GM19328 (cell line): ENCODE results near the gene SLC12A8.

Source experiments
- ATAC-seq: cut with Tn5 transposase; IDR thresholded peaks from one replicate; pipeline ENCODE4 v1.9.1; 2021; ENCODE audit warnings: mild to moderate bottlenecking, moderate library complexity; ENCODE audit not compliant: unreplicated experiment

Gene SLC12A8

GRCh38 chr3:125080077-125080476 lies 132.5 kb downstream of the SLC12A8 start:
- no peak for ATAC-seq

- no peak for ATAC-seq
These were observed 132.9 kb downstream of the SLC12A8 start for GRCh38 chr3:125079675-125080045.

- no peak for ATAC-seq
These were observed 133.4 kb downstream of the SLC12A8 start for GRCh38 chr3:125078951-125079674.

DNA sequence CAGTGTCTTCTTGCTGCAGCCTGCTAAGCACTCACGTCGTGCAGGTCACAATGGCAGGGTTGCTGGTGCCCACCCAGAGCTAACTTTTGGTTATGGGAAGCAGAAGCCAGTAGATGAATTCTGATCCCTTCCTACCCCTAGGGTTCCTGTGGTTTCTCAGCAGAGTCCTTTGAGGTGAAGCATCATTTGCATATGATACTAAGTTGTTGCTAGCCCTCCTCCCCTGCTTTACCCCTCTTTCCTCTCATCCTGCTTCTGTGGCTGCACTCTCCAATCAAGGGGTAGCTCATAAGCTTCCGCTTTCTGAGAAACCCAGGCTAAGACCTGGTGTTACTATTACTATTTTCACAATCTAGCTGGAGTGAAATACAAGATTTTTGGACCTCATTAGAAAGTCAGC lies 134.7 kb downstream of the SLC12A8 start:
- ATAC-seq: no peak

DNA sequence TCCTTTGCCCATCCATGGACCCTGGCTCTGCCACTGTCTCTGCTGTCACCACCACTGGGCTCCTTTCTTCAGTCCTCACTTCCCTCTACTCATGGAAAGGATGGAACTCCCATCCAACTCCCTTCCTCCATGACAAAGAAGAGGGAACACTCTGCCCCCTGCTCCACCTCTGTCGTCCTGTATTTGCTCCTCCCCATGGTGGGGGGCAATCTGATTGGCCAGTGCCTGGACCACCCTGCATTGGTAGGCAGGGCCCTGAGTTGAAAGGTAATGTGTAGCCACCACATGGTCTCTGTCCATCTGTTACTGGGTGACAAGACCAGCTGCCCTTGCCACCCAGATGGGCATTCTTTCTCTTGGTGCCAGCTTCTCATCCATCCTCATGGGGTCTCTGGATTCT lies 136.1 kb downstream of the SLC12A8 start:
- no peak for ATAC-seq

DNA sequence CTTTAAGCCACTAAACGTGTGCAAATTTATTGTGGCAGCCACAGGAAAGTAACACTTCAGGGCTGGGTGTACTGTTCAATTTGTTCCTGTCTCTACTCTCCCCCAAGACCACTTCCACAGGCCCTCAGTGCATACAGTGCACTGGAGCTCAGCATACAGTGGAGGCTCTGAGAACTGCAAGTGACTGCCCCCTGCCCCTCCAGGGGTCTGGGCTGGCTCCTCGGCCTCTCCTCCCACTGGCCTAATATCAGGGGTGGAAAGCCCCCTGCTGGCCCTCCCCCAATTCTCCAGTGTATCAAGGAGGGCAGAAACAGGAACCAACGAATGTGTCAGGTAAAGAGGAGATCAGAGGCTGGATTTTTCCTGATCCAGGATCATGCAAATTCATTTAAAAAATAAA lies 136.8 kb downstream of the SLC12A8 start:
- ATAC-seq: no peak

DNA sequence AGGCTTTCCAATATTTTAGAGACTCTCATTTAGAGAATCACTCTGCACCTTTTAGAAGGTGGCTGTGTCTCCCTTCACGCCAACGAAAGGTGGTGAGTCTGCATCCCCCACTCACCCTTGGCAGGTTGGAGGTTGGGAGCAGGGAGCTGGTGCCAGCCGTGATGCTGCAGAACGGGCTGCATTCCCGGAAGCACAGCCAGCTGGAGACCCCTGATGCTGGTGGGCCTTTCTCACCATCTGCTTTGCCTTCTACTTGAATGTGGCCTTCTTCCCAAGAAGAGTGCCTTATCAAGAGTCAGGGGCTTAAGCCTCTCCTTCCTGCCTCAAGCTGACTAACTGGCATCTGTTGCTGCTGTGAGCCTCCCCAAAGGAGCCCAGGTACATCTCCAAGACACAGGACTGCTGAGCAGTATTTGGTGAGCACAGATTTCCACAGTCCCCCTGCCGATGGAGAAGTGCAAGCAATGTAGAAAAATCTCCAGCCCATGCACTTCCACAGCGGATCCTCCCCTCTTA lies 139.1 kb downstream of the SLC12A8 start:
- ATAC-seq: no peak

DNA sequence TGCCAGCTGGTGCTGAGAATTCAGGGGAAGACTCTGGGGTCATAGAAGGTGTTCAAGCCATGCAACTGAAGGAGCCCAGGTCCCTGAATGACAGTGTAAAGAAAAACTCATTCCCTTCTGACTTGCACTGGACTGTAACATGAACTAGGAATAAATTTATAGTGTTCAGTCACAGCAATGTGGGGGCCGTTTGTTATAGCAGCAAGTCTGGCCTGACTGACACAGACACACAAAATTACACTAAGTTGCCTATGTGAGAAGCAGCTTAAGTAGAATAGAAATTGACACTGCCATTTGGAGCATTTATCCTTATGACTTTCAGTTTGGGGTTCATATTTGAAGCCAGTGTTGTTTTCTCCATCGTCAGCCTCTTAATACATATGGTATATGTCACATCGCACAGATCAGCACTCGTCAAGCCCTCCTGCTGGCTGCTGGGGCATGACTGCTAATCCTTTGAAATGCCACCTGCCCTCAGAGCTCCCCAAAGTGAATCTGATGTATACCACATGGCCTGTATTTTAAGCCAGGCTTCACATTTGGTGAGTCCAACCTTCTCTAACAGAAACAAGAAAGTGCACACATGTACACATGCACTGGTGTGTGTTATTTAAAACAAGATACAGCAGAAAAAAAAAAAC lies 139.7 kb downstream of the SLC12A8 start:
- ATAC-seq: no peak

- ATAC-seq: no peak
These were observed 140.2 kb downstream of the SLC12A8 start for GRCh38 chr3:125072301-125072700.

DNA sequence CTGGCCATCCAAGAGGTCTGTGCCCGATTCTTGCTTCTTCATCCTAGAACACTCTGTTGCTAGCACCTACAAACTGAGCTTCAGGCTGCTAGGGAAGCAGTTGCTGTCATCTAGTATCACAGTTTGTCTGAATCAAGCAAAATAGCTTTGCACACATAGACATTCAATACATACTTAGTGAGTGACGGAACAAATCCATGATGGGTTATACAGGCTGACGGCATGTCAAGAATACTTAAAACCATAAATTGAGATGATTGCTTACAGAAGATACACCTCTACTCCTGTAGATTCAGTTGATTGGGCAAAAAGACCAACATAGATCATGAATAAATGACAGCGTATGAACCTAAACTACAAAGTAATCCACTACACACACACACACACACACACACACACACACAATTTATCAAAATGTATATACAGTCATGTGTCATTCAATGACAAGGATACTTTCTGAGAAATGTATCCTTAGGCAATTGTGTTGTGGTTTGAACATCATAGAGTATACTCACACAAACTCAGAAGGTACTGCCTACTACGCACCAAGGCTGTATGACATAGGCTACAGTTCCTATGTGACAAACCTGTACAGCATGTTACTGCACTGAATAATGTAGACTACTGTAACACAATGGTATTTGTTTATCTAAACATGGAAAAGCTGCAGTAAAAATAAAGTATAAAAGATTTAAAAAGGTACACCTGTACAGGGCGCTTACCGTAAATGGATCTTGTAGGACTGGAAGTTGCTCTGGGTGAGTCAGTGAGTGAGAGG lies 142.4 kb downstream of the SLC12A8 start:
- no peak for ATAC-seq

GRCh38 chr3:125069452-125069851 lies 143.1 kb downstream of the SLC12A8 start:
- ATAC-seq: no peak

- ATAC-seq: no peak
These were observed 144.3 kb downstream of the SLC12A8 start for GRCh38 chr3:125068265-125068664.

DNA sequence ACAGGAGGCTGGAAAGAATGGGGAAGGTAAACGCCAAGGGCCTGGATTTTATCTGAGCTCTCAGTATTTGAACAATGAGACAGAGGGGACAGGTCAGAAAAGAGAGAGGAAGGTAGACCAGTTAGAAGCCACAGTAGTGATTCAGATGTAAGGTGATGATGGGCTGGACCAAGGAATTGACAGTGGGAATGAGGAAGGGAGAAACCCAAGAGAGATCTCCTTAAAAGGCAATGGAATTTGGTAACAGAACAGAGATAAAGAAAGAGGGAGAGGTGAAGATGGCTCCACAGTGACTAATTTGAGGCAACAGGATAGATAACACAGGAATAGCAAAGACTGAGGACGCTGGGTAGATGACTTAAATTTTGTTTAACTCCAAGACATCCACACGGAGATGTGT lies 145.3 kb downstream of the SLC12A8 start:
- no peak for ATAC-seq

GRCh38 chr3:125062904-125063618 lies 149.5 kb downstream of the SLC12A8 start:
- no peak for ATAC-seq

DNA sequence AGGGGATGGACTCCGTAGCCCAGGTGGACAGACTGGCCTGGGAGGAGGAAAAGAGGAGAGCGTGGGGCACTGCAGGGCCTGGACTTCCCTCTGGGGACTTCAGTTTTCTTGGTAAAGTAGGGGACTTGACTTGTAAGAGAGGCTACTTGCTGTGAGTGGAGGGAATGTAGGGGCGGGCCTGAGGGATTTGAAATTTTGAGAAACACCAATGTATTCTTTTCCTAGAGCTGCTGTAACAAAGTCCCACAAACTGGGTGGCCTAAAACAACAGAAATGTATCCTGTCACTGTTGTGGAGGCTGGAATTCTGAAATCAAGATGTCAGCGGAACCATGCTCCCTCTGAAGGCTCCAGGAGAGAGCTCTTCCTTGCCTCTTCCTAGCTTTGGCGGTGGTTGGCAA lies 150.9 kb downstream of the SLC12A8 start:
- ATAC-seq: no peak

GRCh38 chr3:125061170-125061569 lies 151.4 kb downstream of the SLC12A8 start:
- no peak for ATAC-seq

- ATAC-seq: no peak
These were observed 152.9 kb downstream of the SLC12A8 start for GRCh38 chr3:125059488-125060245.

DNA sequence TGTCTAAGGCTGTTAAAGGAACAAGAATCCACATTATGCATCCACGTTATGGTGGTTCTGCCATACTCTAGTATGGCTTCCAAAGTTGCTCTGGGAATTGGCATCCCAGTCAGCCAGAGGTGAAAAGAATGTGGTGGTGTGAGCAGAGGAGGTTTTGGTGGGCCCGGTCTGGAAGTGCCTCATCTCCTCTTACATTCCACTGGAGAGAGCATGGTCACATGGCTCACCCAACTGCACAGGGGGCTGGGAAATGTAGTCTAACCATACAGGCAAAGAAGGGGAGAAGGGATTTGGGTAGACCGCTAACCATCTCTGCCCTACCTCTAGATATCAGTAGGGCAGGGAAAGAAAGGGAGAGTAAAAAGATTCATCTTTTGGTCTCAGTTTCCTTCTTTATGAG lies 153.6 kb downstream of the SLC12A8 start:
- no peak for ATAC-seq

- ATAC-seq: no peak
These were observed 154.0 kb downstream of the SLC12A8 start for GRCh38 chr3:125058529-125058928.

DNA sequence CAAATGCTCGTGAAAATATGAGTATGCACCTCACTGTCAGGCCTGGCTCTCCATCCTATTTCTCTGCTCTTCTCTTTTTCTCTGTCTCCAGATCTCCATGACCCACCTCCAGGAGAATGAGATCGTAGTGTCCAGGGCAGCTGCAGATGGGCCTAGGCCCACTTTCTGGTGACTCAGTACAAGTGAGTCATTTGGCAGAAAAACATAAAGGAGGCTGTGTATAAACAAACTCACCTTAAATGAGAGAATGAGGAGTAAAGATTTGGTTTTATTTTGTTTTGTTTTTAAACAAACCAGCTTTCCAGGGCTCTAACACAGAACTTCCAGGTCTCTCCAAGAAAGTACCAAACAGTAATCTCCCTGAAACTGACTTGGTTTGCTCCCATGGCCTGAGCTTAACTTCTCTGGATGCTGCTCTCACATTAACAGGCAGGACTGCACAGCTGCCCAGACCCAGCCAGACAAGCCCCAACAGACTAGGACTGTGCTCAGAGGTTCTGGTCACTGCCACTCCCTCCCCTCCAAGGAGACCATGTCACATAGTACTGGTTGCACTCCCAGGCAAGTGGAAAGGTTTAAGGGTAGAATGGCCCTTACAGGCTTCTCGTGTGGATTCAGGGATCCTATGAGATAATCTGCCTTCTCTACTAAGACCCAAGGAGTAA lies 155.2 kb downstream of the SLC12A8 start:
- no peak for ATAC-seq
